ENCODE data around the gene GABRP.
"Not testable (repeated sequence)": the region's sequence is repeated elsewhere in the genome, so short reads cannot be mapped to it uniquely, and the experiment has no call there.

GABRP gene

GRCh38 chr5:170826117-170826516 is 42.6 kb downstream of the GABRP start:
- FAIRE-seq (no peak), DNase-seq (ENCODE audit: insufficient read length, low spot score) (no peak)
- TF ChIP-seq CTCF (IDR thresholded peaks at IDR 0.05; ENCODE audit: insufficient read depth, missing control alignments) = no peak

DNA sequence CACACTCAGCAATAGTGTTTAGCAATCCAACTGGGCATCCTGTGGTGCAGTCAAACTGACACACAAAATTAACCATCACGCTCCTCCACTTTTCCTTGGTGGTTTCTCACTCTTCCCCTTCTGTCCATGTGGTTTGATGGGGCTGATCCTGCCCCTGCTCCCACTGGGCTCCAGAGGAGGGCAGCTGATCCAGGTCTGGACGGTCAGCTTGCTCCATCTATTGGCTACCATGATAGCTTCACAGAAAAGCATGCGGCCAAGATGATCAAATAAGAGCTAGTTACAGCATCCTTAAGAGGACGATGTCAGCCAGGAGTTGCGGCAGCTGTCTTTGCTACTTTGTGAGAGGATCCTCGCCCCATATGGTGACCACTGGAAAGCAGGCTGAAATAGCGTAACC is 48.7 kb downstream of the GABRP start:
- FAIRE-seq = no peak
- TF ChIP-seq CTCF (IDR thresholded peaks at IDR 0.05; ENCODE audit: insufficient read depth, missing control alignments) = no peak
- DNase-seq (ENCODE audit: insufficient read length, low spot score) = no peak

- FAIRE-seq; DNase-seq (ENCODE audit: insufficient read length, low spot score): not testable (repeated sequence)
Observed at GRCh38 chr5:170833981-170834380, 50.5 kb downstream of the GABRP start.

DNA sequence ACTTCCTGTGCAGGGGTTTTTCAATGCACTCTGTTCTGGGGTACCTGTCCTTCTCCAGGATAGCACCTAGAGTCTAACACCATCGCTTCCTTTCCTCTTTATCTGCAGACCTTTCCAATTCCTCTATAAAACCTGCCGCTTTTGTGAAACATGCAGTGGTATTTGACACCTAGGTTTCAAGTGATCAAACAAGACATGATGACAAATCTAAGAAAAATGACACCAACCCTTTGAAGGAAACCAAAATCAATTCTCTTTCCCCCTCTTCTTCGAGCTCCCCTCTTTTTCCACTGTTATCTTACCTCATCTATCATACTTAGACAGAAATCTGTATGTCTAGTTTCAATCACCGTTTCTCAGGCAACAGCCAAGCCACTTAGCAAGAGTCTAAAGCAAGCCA is 52.7 kb downstream of the GABRP start:
- no peak for TF ChIP-seq CTCF (IDR thresholded peaks at IDR 0.05; ENCODE audit: insufficient read depth, missing control alignments)
- FAIRE-seq = no peak

DNA sequence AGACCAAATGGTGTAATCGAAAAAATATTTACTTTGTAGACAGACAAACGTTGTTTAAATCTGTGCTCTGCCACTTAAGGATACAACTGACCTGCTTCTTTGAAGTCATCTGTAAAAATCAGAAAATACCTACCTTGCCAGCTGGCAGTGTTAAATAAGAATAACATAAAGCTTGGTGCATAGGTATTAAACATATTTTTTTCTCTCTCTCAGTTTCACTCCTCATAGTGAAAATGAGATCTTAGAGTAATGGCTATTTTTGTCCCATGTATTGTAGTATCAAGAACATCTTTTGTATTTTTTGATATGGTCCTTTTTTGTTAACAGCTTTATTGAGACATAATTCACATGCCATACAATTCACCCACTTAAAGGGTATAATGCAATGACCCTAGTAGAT is 60.3 kb downstream of the GABRP start:
- no peak for TF ChIP-seq CTCF (IDR thresholded peaks at IDR 0.05; ENCODE audit: insufficient read depth, missing control alignments)
- no peak for FAIRE-seq
- no peak for DNase-seq (ENCODE audit: insufficient read length, low spot score)

More for the DNA sequence above, 52.7 kb downstream of the GABRP start:
- no peak for DNase-seq (ENCODE audit: insufficient read length, low spot score)

DNA sequence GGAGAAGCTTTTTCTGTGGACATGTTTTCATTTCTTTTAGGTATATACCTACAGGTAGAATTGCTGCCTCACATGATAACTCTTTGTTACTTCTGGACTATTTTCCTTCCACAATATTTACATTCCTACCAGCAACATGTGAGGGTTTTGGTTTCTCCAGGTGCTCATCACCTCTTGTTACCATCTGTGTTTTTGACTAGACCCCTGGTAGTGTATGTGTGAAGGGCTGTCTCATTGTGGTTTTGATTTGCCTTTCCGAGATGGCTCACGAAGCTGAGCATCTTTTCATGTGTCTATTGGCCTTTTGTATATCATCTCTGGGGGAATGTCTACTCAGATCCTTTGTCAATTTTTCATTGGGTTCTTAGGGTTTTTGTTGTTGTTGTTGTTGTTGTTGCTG is 61.1 kb downstream of the GABRP start:
- no peak for TF ChIP-seq CTCF (IDR thresholded peaks at IDR 0.05; ENCODE audit: insufficient read depth, missing control alignments)
- FAIRE-seq (no peak), DNase-seq (ENCODE audit: insufficient read length, low spot score) (no peak)

DNA sequence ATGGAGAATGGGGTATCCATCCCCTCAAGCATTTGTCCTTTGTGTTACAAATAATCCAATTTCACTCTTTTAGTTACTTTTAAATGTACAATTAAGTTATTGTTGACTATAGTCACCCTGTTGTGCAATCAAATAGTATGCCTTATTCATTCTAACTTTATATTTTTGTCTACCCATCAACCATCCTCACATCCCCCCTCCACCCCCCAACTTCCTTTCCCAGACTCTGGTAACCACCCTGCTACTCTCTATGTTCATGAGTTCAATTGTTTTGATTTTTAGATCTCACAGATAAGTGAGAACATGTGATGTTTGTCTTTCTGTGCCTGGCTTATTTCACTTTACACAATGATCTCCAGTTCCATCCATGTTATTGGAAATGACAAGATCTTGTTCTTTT is 62.9 kb downstream of the GABRP start:
- no peak for FAIRE-seq
- no peak for DNase-seq (ENCODE audit: insufficient read length, low spot score)
- TF ChIP-seq CTCF (IDR thresholded peaks at IDR 0.05; ENCODE audit: insufficient read depth, missing control alignments) = no peak

- FAIRE-seq (no peak), DNase-seq (ENCODE audit: insufficient read length, low spot score) (no peak)
- no peak for TF ChIP-seq CTCF (IDR thresholded peaks at IDR 0.05; ENCODE audit: insufficient read depth, missing control alignments)
Observed at GRCh38 chr5:170846846-170847245, 63.3 kb downstream of the GABRP start.
